Adipocyte (in vitro differentiated cells): Measurements from ENCODE around the gene RABGAP1L.
A peak's percentile ranks its signal among the peaks of the same experiment; 100 is the strongest.
"Not testable (repeated sequence)": the region's sequence is repeated elsewhere in the genome, so short reads cannot be mapped to it uniquely, and the experiment has no call there.

Experiments used
- DNase-seq: peaks from one replicate; pipeline ENCODE4 v3.0.0-alpha.2; 2015; ENCODE audit warnings: low read depth
- H3K27me3 ChIP-seq: replicated peaks from 2 replicates; pipeline ENCODE4 v1.7.0; 2013; ENCODE audit warnings: mild to moderate bottlenecking, low read length, moderate library complexity; ENCODE audit not compliant: control insufficient read depth, insufficient read depth
- H3K36me3 ChIP-seq: 2 replicates; pipeline ENCODE4 v1.7.0; 2013; ENCODE audit warnings: low read length, mild to moderate bottlenecking, moderate library complexity; ENCODE audit not compliant: control insufficient read depth, insufficient read depth, severe bottlenecking
- H3K4me1 ChIP-seq: 2 replicates; pipeline ENCODE4 v1.7.0; 2013; ENCODE audit warnings: mild to moderate bottlenecking, low read length, moderate library complexity; ENCODE audit not compliant: control insufficient read depth, insufficient read depth
- H3K4me3 ChIP-seq: 2 replicates; pipeline ENCODE4 v1.7.0; 2013; ENCODE audit warnings: mild to moderate bottlenecking, low read length, moderate library complexity
- H3K9ac ChIP-seq: 2 replicates; pipeline ENCODE4 v1.7.0; 2013; ENCODE audit warnings: mild to moderate bottlenecking, low read length, moderate library complexity
- H3K9me3 ChIP-seq: 2 replicates; pipeline ENCODE4 v1.7.0; 2013; ENCODE audit warnings: mild to moderate bottlenecking, low read length, moderate library complexity; ENCODE audit not compliant: control insufficient read depth

RABGAP1L gene

GRCh38 chr1:174222166-174222949, 63.0 kb downstream of the RABGAP1L start:
- Histone ChIP-seq H3K4me1 (peaks cover 8% of the 10 kb centered on the region), H3K9me3 (peaks cover 4% of the 10 kb centered on the region), H3K4me3 (no peak overlapping the region), H3K36me3 (no peaks in the 10 kb centered on the region), H3K27me3 (no peaks in the 10 kb centered on the region), H3K9ac (no peak overlapping the region)
- DNase-seq = peak; percentile 47

GRCh38 chr1:174224641-174225040, 65.3 kb downstream of the RABGAP1L start:
- H3K27me3 ChIP-seq = no peaks in the 10 kb centered on the region
- no peak for DNase-seq
- no peaks in the 10 kb centered on the region for H3K36me3 ChIP-seq
- H3K4me3 ChIP-seq = no peak overlapping the region
- no peak overlapping the region for H3K9ac ChIP-seq
- no peaks in the 10 kb centered on the region for H3K4me1 ChIP-seq
- peaks cover 4% of the 10 kb centered on the region for H3K9me3 ChIP-seq

GRCh38 chr1:174225499-174226204, 66.3 kb downstream of the RABGAP1L start:
- no peak overlapping the region for H3K9ac ChIP-seq
- peaks cover 4% of the 10 kb centered on the region for H3K9me3 ChIP-seq
- no peaks in the 10 kb centered on the region for H3K36me3 ChIP-seq
- no peak for DNase-seq
- H3K4me3 ChIP-seq = no peak overlapping the region
- no peaks in the 10 kb centered on the region for H3K27me3 ChIP-seq
- no peaks in the 10 kb centered on the region for H3K4me1 ChIP-seq

DNA sequence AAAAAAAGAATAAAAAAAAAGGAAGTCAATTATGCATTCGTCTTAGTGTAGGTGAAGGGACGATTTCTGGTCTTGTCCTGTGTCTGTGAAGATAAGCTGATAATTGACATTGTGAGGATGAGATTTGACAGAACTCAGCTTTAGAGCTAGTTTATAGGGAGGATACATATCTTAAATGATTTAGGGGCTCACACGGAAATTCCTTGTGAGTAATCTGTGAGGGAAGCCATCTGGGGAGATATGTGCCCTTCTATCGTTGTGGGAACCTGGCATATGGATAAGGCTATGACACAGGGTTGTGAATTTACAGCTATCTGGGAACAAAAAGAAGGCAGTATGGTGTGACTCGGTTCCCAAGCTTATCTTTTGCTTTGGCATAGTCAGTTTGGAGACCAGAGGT, 71.1 kb downstream of the RABGAP1L start:
- DNase-seq = no peak
- Histone ChIP-seq H3K36me3 (peaks cover 3% of the 10 kb centered on the region), H3K4me1 (no peaks in the 10 kb centered on the region), H3K9me3 (no peaks in the 10 kb centered on the region), H3K4me3 (no peak overlapping the region), H3K27me3 (no peaks in the 10 kb centered on the region), H3K9ac (no peak overlapping the region)

DNA sequence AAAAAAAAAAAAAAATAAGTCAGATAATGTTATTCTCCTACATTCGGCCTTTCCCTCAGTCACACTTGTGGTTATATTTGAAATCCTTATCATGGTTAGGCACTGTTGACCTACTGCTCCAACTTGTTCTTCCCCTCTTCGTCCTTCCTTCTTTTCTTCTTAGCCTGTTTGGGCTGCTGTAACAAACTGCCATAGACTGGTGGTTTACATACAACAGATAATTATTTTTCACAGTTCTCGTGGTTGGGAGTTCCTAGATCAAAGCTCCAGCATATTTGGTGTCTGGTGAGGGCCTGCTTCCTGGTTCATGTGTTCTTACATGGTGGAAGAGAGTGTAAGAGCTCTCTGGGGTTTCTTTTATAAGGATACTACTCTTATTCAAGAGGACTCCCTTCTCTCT, 73.4 kb downstream of the RABGAP1L start:
- no peak for DNase-seq
- Histone ChIP-seq H3K9me3 (no peaks in the 10 kb centered on the region), H3K9ac (no peak overlapping the region)

DNA sequence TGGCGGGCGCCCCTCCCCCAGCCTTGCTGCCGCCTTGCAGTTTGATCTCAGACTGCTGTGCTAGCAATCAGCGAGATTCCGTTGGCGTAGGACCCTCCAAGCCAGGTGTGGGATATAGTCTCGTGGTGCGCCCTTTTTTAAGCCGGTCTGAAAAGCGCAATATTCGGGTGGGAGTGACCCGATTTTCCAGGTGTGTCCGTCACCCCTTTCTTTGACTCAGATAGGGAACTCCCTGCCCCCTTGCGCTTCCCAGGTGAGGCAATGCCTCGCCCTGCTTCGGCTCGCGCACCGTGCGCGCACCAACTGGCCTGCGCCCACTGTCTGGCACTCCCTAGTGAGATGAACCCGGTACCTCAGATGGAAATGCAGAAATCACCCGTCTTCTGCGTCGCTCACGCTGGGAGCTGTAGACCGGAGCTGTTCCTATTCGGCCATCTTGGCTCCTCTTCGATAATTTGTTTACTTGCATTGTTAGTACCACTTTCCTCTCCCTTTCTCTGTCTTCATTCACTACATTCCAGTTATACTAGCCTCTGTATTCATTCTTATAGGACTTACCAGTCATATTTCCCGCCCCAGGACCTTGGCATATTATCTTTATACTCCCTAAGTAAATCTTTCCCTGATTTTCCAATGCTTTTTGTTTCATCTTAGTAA, 79.7 kb downstream of the RABGAP1L start:
- DNase-seq, H3K9me3 ChIP-seq, H3K36me3 ChIP-seq, H3K4me1 ChIP-seq, H3K9ac ChIP-seq, H3K27me3 ChIP-seq, H3K4me3 ChIP-seq: not testable (repeated sequence)

More for the DNA sequence above, 73.4 kb downstream of the RABGAP1L start:
- no peaks in the 10 kb centered on the region for H3K4me1 ChIP-seq
- H3K27me3 ChIP-seq = no peaks in the 10 kb centered on the region
- H3K4me3 ChIP-seq = no peak overlapping the region
- peaks cover 3% of the 10 kb centered on the region for H3K36me3 ChIP-seq

DNA sequence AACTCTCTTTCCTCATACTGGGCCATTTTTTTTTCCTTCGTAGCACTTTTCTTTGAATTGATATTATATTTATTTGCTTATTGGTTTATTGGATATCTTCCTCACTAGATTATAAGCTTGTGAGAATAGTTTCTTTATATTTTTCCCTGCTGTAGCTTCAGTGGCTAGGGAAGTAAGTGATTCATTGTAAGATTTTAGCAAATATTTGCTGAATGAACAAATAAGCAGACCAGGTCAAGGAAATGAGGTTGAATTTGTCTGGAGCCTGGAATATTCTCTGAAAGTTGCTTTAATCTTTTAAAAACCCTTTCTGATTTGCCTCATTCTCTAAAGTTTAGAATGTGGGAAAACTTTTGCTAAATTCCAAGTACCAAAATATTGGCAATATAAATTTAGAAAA, 80.2 kb downstream of the RABGAP1L start:
- no peak overlapping the region for H3K9ac ChIP-seq
- H3K27me3 ChIP-seq = no peaks in the 10 kb centered on the region
- no peaks in the 10 kb centered on the region for H3K4me1 ChIP-seq
- DNase-seq = peak; percentile 15
- H3K4me3 ChIP-seq = no peak overlapping the region
- no peaks in the 10 kb centered on the region for H3K9me3 ChIP-seq
- peaks cover 8% of the 10 kb centered on the region for H3K36me3 ChIP-seq

GRCh38 chr1:174242856-174243255, 83.5 kb downstream of the RABGAP1L start:
- H3K27me3 ChIP-seq = no peaks in the 10 kb centered on the region
- no peak overlapping the region for H3K4me3 ChIP-seq
- no peaks in the 10 kb centered on the region for H3K9me3 ChIP-seq
- H3K9ac ChIP-seq = no peak overlapping the region
- DNase-seq = no peak
- no peaks in the 10 kb centered on the region for H3K4me1 ChIP-seq
- peaks cover 13% of the 10 kb centered on the region for H3K36me3 ChIP-seq

- no peaks in the 10 kb centered on the region for H3K4me1 ChIP-seq
- no peaks in the 10 kb centered on the region for H3K27me3 ChIP-seq
- no peaks in the 10 kb centered on the region for H3K9me3 ChIP-seq
- H3K4me3 ChIP-seq = no peak overlapping the region
- DNase-seq = no peak
- H3K9ac ChIP-seq = no peak overlapping the region
- H3K36me3 ChIP-seq = peaks cover 13% of the 10 kb centered on the region
Measured at GRCh38 chr1:174243451-174244000, 84.2 kb downstream of the RABGAP1L start.

DNA sequence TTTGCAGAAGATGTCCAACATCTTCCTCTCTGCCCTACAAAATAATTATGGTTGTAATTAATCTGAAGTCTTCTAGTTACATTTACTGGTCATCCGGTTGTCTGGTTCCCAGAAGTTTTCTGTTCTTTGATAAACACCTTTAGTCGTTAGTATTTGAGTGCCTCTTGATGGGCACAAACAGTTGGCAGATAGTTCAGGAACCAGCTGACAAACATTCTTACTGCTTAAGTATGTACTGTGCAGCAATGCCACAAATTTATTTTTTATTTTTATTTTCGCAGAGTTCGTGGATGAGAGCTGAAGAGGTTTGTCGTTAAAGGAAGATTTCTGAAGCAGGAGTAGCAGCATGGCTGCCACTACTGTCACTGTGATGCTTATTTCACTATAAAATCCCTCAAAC, 84.7 kb downstream of the RABGAP1L start:
- Histone ChIP-seq H3K27me3 (no peaks in the 10 kb centered on the region), H3K36me3 (peaks cover 13% of the 10 kb centered on the region), H3K4me3 (no peak overlapping the region), H3K4me1 (no peaks in the 10 kb centered on the region), H3K9ac (no peak overlapping the region), H3K9me3 (no peaks in the 10 kb centered on the region)
- DNase-seq = no peak

DNA sequence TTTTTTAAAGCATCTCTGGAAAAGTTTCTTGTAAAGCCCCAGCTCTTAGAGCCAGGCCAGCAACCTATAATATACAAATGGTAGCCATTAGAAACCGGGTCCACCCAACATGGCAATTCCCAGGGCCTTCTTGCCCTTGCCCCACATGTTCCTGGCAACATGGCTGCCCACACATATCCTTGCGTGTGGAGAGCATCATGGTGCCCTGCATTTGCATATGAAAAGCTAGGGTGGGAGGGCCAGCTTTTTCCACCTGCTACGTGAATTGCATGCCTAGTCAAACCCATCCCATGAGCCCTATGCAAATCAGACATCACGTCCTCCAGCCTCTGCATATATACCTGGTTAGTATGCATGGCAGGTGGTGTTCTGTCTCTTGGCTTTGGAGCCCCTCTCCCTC, 88.2 kb downstream of the RABGAP1L start:
- Histone ChIP-seq H3K4me3 (no peak overlapping the region), H3K27me3 (no peaks in the 10 kb centered on the region), H3K9me3 (no peaks in the 10 kb centered on the region), H3K9ac (no peak overlapping the region), H3K36me3 (peaks cover 9% of the 10 kb centered on the region), H3K4me1 (no peaks in the 10 kb centered on the region)
- no peak for DNase-seq
